GM20000 (cell line): ENCODE results near the gene OR52A1.
"Not testable (repeated sequence)": the region's sequence is repeated elsewhere in the genome, so short reads cannot be mapped to it uniquely, and the experiment has no call there.

Experiments used
- DNase-seq: peaks from one replicate; pipeline ENCODE4 v3.0.0; 2012; ENCODE audit warnings: low spot score
- CTCF ChIP-seq: IDR thresholded peaks from 2 replicates; pipeline ENCODE4 v1.5.1; 2012; ENCODE audit warnings: mild to moderate bottlenecking, control low read depth; ENCODE audit errors: extremely low read depth, missing control alignments

OR52A1 gene

GRCh38 chr11:5153574-5154431 lies 754 bp downstream of the OR52A1 start:
- no peak for DNase-seq
- no peak for TF ChIP-seq CTCF

DNA sequence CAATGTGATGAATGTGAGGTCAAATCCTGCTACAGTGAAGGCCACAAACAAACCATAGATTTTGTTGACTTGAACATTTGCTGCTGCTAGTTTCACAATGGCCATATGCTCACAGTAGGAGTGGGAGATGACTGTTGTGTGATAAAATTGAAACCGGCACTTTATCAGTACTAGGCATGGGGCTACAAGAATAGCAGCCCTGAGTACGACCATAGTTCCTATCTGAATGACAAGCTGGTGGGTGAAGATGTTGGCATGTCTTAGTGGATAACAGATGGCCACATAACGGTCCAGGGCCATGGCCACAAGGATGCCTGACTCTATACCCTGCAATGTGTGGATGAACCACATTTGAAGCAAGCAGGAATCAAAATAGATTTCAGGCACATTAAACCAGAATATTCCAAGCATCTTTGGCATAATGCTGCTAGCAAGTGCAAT lies 2.8 kb downstream of the OR52A1 start:
- TF ChIP-seq CTCF, result no peak
- DNase-seq, result no peak

DNA sequence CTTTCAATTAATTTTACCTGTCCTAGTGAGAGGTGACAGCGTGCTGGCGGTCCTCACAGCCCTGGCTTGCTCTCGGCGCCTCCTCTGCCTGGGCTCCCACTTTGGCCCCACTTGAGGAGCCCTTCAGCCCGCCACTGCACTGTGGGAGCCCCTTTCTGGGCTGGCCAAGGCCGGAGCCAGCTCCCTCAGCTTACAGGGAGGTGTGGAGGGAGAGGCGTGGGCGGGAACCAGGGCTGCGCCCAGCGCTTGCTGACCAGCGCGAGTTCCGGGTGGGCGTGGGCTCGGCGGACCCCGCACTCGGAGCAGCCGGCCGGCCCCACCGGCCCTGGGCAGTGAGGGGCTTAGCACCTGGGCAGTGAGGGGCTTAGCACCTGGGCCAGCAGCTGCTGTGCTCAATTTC lies 10.4 kb downstream of the OR52A1 start:
- not testable (repeated sequence) for DNase-seq

GRCh38 chr11:5137996-5138395 lies 16.6 kb downstream of the OR52A1 start, which contains the start of gene OR52A5:
OR52A5 (minus strand) TSS chr11:5138356; CDS start chr11:5132642, 5,714 bp downstream.
- no peak for DNase-seq
- TF ChIP-seq CTCF, result no peak

DNA sequence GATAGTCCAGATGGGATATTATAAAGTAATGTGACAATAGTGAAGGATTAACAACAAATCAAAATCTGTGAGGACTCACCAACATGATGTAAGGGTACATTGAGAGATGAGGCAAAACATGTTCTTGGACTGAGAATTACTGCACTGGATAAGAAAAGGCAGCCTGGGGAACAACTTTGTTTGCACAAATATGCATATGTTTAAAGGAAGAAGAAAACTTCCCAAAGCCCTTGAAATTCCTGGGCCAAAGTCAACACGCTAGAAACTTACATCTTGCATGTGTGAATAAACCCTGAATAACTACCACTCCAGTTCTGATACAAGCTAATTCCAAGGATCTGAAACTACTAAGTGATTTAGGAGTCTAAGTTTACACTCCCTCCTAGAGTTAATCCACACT lies 17.5 kb downstream of the OR52A1 start:
- no peak for TF ChIP-seq CTCF
- no peak for DNase-seq

GRCh38 chr11:5136261-5136660 lies 18.3 kb downstream of the OR52A1 start:
- no peak for DNase-seq
- TF ChIP-seq CTCF, result no peak

GRCh38 chr11:5131584-5132335 lies 22.8 kb downstream of the OR52A1 start:
- no peak for TF ChIP-seq CTCF
- DNase-seq, result no peak
